ENCODE results near the gene CMTM3.
"Not testable (repeated sequence)": the region's sequence is repeated elsewhere in the genome, so short reads cannot be mapped to it uniquely, and the experiment has no call there.

The CMTM3 gene

DNA sequence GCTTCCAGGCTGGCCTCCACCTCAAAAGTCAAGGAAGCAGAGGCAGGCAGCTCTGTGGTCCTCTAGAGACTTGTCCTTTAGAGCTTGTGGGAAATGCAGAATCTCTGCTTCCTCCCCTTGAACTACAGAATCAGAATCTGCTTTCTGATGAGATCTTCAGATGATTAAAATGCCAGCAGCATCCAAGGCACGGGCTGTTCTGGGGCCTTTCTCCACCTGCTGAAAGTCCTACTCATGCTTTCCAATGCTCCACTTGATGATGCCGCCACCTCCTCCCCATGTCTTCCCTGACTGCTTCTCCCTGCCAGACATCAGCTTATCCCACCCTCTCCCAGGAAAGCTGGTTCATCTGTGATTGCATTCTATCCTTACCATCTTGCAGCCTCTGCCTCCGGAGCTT lies 33.3 kb downstream of the CMTM3 start:
- DNase-seq, result no peak

DNA sequence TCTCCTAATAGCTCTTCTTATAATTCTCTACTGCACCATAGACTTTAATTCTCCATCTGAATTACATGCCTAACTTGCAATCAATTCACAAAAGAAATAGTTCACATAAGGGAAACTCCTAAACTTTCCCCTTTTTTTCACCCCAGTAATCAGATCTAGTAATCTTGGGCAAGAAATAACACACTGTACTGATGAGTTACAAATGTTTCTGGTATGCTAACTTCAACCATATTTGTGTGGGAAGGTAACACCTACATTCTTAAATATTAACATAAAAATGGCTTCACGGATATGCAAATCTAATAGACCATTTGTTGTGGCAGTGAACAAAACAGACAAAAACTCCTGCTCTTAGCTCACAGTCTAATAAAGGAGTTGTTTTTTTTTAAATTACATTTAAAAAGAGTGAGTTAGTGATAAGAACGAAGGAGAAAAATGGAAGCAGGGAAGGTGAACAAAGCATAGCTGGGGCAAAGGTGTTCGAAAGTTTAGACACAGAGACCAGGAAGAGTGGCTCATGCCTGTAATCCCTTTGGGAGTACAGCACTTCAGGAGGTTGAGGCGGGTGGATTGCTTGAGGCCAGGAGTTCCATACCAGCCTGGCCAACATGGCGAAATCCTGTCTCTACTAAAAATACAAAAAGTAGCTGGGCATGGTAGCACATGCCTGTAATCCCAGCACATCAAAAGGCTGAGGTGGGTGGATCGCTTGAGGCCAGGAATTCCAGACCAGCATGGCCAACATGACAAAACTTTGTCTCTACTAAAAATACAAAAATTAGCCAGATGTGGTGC lies 34.8 kb downstream of the CMTM3 start:
- DNase-seq, result no peak

DNA sequence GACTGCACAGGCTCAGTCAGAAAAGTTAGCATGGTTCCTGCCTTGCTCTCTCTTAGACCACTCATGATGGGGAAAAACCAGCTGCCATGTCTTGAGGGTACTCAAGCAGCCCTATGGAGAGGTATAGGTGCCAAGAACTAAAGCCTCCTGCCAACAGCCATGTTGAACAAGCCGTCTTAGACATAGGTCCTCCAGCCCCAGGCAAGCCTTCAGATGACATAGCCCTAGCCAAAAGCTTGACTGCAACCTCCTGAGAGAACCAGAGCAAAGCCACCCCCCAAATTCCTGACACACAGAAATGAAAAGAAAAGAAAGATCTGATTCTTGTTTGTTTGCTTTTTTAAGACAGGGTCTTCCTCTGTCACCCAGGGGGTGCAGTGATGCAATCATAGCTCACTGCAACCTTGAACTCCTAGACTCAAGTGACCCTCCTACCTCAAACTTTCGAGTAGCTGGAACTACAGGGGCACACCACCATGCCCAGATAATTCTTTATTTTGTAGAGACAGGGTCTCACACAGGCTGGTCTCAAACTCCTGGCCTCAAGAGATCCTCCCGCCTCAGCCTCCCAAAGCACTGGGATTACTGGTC lies 36.3 kb downstream of the CMTM3 start:
- DNase-seq, result no peak

DNA sequence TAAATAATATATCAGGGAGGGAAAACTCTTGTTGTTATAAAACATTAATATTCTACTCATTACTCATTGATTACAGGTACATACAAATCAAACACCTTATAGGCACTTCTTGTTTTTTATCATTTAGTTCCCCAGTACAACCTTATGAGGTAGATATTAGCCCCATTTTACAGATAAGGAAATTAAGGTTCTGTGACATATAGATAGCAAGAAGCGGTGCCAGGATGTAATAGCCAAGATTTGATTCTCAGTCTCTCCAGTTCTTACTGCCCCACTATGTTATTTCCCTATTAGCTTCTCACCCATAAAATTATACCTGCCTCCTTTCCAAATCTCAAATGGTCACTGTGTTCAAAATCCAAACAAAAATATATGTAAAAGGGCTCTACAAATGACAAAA lies 36.9 kb downstream of the CMTM3 start:
- DNase-seq, result no peak

DNA sequence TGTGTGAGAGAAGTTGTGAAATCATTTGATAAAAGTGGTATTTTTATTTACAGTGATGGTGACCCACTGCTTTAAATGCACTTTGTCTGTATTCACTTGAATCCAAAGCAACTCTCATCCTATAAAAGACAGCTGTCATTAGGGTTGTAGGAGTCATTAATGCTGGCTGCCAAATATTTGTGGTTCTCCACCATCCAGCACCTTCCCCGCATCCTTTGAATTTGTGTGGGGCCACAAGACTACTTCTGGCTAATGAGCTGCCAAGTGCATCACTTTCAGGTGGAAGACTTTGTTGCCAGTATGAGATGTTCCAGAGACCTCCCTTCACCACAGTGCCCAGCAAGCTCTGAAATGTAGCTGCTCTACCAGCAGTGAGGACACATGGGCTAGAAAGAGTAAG lies 43.4 kb downstream of the CMTM3 start:
- DNase-seq, result no peak

DNA sequence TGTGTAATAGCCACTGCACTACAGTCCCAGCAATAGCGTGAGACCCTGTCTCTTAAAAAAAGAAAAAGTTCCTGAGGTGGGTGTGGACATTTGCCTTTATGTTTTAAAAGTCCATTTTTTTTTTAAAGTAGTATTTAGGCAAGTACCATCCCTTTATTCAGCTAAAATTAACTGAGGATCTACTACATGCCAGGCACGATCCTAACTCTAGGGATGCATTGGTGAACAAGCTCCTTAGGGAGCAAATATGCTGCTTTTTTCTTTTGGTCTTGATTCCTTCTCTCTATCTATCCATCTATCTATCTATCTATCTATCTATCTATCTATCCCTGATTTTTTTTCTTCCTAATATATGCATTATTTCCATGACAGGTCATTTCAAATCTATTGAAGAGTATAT lies 44.7 kb downstream of the CMTM3 start:
- DNase-seq, result no peak

DNA sequence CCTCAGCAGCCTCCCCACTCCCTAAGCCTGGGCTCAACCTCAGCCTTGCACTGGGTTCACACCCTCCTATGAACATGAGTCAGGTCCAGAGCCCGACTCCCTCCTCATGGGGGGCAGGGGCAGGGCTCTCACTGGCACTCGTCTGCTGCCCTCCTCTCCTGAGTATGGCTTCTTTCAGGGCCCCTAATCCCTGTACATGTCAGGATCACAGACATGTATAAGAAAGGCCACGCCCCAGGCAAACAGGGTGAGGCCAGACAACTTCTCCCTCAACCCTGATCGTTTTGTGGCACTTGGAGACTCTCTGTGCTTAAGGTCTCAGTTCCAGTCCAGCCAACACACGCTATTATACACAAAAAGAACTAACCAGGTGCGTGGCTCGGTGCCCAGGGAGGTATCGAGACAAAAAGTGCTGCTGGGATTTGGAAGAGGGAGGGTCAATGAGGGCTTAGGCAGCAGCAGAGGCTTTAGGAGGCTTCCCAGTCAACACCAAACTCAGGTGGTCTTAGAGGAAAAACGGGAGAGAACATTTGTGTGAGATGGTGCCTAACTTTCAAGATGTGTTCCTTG lies 45.2 kb downstream of the CMTM3 start:
- DNase-seq, result no peak

DNA sequence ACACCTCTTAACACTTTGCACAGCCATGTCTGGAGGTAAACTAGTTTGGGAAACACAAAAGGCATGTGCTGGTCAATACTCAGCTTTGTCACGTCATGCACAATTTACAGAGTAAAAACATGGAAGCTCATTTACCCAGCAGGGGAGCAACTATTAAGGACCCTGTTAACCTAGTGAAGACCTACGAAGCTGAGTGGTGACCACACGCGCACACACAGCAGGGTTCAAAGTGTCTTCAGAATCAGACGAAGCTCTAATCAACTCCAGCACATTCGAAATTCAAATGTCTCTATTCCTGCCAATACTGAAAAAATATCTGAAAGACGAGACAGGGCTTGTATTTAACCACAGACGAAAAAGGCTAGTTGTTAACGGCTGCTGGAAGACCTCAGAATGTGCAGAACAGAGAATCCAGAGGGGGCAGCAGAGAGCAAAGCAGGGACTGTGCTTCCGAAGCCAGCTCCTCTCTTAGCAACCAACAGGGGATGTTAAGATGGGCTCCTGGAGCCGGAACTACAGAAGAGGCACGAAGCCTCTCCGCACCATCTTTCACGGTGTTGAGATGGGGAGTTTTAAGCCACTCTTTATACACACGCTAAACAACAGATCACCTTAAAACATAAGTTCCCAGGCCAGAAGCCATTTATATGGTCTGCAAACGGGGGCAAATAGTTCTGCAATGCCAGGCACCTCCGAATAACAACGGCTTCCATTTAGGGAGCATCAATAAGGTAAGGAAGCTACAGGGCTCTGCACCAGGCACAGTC lies 46.4 kb downstream of the CMTM3 start:
- peak; percentile 91 for DNase-seq

DNA sequence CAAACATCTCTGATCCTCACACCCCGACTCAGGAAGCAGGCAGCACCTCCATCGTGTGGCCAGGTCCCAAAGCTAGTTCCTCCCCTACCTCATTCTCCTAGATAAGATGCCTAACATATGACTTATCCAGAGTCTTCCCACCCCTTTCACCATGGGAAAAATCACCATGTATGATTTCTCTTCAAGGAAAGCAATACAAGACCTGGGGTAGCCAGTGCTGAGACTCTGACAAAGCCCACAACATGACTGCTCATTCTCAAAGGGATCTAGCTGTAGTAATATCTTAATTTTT lies 46.9 kb downstream of the CMTM3 start:
- DNase-seq, result no peak

DNA sequence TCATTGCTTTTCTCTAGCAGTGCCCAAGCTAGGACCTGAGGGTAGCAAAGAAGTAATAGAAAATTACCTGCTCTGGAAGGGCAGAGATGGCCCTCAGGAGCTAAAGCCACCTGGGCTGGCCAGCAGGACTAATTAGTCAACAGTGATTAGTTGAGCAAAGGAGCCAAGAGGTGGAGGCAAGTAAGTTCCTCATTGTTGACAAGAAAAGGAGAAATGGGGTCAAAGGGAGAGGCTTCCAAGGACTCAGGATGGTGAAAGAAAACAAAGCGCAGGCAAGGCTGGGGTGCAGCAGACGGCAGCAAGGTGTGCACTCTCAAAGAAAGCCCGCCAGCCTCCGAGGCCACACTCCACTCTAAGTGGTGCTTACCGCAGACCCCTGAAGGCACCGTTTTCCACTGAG lies 47.5 kb downstream of the CMTM3 start:
- DNase-seq, result no peak

DNA sequence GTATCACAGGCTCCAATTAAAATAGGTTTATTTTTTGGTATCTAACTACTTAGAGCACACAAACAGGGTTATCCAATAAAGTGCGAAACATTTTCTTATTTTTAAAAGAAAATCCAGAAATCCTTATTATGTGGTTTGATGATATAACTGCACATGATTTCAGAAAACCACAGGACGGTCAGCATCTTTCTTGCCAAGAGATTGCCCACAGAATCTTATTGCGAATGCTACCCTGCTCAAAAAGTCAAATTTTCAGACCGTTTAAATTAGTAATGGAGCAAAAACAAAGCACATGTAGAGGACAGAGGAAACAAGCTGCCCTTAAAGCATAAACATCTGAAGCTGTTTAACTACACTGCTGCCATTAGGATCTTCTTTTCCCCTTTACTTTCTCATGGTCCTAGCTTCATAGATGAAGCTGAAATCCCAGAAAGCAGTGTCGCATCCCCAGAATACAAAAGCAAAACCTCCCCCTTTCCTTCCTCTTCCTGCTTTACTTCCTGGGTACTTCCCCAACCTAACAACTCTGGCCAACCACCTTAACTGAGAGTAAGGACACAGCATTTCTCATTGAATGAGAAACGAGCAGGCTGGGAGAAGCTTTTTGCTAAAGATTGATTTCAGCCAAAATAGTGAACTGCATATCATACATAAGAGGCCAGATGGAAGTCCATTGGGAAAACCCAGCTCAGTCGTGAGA lies 48.3 kb downstream of the CMTM3 start:
- DNase-seq, result no peak

DNA sequence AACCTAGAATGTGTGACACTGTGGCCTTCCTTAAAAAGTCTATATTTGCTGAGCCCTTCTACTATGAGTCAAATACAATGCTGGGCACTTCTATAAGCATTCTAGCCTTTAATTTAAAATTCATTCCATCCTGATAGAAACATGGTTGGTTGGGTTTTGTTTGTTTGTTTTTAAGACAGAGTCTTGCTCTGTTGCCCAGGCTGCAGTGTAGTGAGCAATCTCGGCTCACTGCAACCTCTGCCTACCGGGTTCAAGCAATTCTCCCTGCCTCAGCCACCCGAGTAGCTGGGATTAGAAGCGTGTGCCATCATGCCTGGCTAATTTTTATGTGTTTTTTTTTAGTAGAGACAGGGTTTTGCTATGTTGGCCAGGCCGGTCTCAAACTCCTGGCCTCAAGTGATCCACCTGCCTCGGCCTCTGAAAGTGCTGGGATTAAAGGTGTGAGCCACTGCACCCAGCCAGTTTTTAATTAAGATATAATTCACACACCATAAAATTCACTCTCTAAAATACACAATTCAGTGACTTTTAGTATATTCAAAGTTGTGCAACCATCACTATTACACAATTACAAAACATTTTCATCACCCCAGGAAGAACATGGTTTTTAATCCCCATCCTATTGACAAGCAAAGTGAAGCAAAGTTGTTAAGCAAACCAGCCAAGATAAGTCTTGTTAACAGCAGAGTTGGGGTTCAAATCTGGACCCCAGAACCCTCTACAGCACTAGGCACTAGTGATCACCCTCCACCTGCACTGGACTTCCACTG lies 49.3 kb downstream of the CMTM3 start:
- no peak for DNase-seq

DNA sequence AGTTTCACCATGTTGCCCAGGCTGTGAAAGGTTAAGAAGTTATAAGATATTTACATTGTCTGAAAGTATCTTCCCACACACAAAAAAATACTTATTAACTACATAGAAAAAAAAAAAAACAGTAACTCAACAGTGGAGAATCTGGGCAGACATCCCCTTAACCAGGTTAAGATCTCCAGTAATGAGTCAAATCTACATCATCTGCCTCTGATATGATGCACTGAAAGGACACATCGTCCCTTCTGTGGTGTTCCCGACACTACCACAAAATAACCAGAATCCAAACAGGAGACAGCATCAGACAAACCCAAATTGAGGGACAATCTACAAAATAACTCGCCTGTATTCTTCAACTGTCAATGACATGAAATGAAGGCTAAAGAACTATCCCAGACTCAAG lies 52.0 kb downstream of the CMTM3 start:
- DNase-seq, result no peak

DNA sequence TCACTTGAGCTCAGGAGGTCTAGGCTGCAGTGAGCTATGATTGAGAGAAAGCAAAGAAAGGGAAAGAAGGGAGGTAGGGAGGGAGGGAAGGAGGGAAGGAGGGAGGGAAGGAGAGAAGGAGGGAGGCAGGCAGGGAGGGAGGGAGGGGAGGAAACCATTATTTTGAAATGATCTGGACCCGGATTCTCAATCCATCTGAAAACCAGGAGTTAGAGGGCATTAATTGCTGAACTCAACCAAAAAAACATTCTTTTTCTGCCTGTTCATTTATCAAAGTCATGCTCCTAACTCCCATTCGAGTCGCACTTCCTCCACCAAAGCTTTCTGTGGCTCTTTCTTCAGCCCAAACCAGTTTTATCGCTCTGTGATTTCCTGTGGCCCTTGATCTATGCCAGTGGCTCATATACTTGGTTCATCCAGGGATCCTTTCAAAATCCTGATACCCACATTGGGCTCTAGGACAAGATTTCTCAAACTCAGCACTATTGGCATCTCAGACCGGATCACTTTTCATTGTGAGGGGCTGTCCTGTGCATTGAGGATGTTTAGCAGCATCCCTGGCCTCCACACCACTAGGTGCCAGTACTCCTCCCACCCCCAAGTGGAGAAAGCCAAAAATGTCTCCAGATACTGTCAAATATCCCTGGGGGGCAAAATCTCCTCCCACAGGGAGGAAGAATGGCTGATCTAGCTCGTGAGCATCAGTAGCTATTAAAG lies 53.8 kb downstream of the CMTM3 start:
- no peak for DNase-seq

DNA sequence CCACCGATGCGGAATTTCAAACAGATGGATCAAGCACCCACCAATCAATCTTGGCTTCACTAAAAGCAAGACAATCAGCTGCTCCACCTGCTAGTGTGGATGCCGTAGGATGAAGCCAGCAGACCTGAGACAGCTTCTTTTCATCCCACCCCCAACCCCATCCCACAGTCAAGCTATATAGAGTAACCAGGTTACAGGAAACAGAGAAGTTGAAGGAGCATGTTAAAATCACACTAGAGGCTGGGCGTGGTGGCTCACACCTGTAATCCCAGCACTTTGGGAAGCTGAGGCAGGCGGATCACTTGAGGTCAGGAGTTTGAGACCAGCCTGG lies 54.3 kb downstream of the CMTM3 start:
- DNase-seq, result no peak

DNA sequence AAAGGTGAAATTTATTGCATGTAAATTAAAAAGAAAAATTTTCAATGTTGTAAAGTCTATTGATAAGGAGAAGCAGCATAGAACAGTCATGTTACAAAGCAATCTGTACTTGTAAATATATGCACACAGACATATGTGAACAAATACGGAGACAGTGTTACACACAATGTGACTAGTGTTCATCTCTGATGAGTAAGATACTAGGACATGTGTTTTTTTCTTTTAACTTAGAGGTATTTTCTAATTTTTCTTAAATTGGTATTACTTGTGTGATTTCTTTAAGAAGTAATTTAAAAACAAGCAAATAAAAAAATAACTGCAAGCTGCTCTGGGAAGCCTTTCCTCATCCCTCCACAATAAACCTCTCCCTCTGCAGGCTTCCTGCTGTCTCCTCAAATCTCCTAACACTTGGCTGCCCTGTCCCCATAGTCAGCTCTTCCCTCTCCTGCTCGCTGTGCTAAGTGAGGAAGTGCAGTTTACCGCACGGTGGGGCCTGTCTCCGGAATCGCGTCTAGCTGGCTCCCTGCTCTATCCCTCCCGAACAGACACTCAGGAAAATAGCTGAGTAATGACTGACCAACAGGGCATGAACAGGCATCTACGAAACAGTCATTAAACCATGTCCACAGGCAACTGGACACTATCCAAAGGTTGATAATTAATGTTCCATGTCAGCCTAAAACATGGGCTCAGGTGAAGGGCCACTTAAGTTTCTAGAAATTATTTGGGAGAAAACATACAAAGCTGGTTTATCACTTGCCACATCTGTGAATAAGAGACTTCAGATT lies 56.1 kb downstream of the CMTM3 start:
- DNase-seq, result no peak

DNA sequence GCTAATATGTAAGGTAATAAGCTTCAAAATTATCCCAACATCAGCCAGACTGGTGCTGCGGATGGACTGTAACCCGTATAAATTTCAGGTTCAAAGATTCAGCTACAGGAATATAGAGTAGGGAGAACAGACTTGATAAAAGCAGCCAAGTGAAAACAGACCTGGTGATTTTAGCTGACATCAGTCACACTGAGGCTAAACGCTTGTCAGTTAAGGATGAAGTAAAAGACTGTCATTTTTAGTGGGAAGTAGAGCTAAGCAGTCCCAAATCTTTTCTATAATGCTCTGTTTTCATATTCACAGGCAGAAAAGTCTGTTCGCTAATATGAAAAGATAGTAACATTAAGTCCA lies 56.7 kb downstream of the CMTM3 start:
- no peak for DNase-seq

DNA sequence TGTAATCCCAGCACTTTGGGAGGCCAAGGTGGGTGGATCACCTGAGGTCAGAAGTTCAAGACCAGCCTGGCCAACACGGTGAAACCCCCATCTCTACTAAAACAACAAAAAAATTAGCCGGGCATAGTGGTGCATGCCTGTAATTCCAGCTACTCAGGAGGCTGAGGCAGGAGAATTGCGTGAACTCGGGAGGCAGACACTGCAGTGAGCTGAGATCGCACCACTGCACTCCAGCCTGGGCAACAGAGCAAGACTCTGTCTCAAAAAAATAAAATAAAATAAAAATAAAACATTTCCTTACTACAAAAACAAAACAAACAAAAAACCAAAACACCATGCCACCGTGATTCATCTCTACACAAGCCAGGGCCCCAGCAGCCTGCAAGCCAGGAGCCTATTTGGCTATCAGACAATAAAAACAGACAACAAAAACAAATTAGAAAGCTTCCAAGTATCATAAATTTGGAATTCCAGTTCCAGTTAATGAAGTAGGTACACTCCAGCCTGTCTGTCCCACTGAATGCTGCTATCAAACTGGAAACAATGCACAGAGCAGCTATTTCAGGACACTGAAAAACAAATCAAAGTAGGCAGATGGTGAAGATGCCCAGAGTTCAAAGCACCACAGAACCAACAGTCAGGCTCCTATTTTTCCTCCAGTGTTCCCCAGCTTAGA lies 57.3 kb downstream of the CMTM3 start:
- not testable (repeated sequence) for DNase-seq

DNA sequence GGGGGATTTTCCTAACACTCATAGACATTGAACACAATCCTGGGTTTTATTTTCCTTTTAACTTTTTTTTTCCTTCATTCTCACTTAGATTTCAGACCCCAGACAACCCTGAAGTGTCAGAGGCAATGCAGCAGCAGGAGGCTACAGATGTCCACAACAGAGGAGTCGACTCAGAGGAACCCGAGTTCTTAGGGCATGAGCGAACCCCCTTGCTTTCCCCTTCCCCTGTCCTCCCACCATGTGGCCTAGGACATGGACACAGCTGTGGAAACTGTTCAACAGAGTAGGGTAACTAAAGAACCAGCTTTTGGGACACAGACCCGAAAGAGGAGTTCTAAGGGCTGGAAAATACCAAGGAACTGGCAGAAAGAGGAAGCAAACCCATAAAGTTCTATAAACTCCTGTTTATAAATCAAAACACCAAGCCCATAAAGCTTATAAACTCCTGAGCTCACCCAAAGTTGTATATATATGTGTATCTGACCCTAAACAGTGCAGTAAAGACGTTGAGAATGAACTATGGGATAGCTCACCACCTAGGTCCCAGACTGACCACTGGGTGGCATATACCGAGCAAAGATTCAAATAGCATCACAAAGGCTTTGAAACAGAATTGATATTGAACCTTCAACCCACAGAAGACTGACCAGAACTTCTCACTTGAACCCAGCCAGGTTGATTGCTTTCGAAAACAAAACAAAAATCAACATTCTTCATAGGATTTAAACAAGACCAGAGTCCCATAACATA lies 58.1 kb downstream of the CMTM3 start:
- peak; percentile 24 for DNase-seq

All from activated CD4-positive, alpha-beta T cell treated with anti-CD3 and anti-CD28 coated beads, Interleukin-2, Interleukin-6, amounts not matched to agents 100 ng/mL and 50 ng/mL, durations not matched to agents 16 hours and 8 hours (primary cell).